AG09309 (cell line): ENCODE data around the gene CEP131.
"Not testable (repeated sequence)": the region's sequence is repeated elsewhere in the genome, so short reads cannot be mapped to it uniquely, and the experiment has no call there.

ENCODE experiments used
- DNase-seq: peaks from one replicate; pipeline ENCODE4 v3.0.0-alpha.2; 2010; ENCODE audit warnings: low read depth
- H3K4me3 ChIP-seq: 2 replicates; pipeline ENCODE4 v1.5.1; 2011; ENCODE audit warnings: mild to moderate bottlenecking, low read depth, low read length, moderate library complexity; ENCODE audit not compliant: control insufficient read depth
- TF ChIP-seq, protein P1 (sequence below): IDR thresholded peaks from 2 replicates; pipeline ENCODE4 v1.5.1; 2011; ENCODE audit warnings: mild to moderate bottlenecking, low read depth, low read length, inconsistent platforms; ENCODE audit not compliant: insufficient read depth, control insufficient read depth; ENCODE audit errors: missing control alignments

The CEP131 gene

DNA sequence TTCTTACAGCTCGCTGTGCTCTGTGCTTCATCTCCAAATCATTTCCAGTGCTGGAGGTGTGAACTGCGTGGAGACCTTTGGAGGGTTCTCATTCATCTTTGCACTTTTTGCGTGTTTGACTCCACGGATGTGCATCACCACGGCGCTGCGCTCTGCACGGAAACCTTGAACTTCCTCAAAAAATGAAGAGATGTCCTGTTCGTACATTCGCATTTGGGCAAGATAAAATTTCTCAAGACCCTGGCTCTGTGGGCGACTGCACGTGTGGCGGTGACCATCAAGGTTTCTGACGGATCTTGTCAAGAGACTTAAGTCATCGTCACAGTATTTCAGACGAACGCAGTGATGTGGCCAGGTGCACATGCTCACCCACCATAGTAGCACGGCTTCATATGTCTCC lies 67.8 kb downstream of the CEP131 start:
- no peak for DNase-seq
- TF ChIP-seq, protein P1, sequence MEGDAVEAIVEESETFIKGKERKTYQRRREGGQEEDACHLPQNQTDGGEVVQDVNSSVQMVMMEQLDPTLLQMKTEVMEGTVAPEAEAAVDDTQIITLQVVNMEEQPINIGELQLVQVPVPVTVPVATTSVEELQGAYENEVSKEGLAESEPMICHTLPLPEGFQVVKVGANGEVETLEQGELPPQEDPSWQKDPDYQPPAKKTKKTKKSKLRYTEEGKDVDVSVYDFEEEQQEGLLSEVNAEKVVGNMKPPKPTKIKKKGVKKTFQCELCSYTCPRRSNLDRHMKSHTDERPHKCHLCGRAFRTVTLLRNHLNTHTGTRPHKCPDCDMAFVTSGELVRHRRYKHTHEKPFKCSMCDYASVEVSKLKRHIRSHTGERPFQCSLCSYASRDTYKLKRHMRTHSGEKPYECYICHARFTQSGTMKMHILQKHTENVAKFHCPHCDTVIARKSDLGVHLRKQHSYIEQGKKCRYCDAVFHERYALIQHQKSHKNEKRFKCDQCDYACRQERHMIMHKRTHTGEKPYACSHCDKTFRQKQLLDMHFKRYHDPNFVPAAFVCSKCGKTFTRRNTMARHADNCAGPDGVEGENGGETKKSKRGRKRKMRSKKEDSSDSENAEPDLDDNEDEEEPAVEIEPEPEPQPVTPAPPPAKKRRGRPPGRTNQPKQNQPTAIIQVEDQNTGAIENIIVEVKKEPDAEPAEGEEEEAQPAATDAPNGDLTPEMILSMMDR = no peak
- no peak overlapping the region for H3K4me3 ChIP-seq

DNA sequence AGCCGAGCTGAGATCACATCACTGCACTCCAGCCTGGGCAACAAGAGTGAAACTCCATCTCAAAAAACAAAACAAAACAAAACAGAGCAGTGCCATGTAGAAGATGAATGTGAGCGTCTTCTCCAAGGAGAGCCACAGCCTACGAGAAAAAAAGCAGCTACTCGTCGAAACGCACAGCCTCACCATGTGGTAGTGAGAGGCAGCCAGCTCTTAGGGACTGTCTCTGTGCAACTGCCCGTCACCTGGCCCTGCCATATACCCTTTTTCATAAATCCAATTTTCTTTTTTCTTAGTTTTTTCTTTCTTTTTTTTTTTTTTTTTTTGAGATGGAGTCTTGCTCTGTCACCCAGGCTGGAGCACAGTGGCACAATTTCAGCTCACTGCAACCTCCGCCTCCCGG lies 68.7 kb downstream of the CEP131 start:
- H3K4me3 ChIP-seq, DNase-seq: not testable (repeated sequence)

DNA sequence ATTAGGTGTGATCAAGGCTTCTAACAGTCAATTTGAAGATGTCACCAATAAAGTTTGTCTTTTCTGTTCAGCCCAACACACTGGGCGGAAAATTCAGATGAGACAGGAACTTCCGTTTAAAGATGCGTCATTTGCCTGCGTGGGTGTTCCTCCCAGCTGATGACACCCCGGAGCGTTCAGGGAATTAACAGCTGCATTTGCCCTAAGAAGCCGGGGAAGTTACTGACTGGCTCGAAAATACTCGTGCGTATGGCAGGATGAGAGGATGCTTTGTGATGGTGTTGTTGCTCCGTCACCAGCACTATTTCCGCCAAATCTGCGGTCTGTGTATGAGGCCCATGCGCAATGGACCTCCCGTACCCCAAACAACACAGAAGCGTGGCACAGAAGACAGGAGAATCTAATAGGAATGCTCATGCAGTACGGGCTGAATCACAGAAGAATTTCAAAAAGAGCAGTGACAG lies 69.4 kb downstream of the CEP131 start:
- H3K4me3 ChIP-seq = no peak overlapping the region
- DNase-seq = no peak
- TF ChIP-seq, protein P1 = no peak

DNA sequence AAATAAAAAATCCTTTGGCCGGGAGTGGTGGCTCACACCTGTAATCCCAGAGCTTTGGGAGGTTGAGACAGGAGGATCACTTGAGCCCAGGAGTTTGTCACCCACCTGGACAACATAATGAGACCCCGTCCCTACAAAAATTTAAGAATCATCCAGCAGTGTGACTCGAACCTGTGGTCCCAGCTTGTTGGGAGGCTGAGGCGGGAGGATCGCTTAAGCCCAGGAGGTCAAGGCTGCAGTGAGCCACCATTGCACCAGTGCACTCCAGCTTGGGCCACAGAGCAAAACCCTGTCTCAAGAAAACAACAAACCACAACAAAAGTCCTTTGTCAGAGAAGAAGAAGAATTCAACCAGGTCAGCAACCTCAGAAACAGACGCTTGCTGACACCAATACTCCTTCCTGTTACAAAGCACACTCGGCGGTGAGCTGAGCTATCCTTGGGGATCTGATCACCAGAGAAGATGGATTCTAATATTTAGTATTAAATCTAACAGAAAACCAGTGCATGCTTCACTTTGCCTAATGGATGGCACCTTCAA lies 70.4 kb downstream of the CEP131 start:
- no peak for DNase-seq
- TF ChIP-seq, protein P1 = no peak
- H3K4me3 ChIP-seq = no peak overlapping the region

DNA sequence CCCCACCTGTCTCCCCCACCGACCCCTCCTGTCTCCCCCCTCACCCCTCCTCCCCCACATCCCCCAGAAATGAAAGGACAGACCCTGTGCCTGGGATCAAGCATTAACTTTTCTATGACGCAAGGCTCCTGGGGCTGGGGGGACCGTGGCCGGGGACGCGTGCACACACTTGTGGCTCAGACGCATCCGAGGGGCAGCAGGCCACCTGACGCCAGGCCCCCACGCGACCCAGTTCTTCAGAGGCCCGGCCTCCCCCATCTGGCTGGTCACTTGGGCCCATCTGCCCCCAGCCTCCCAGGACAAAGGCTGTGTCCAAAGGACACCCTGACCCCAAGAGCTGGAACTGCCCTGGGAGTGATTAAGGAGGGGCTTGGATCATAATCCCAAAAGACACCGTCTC lies 71.5 kb downstream of the CEP131 start:
- no peak overlapping the region for H3K4me3 ChIP-seq
- no peak for DNase-seq
- TF ChIP-seq, protein P1 = no peak

DNA sequence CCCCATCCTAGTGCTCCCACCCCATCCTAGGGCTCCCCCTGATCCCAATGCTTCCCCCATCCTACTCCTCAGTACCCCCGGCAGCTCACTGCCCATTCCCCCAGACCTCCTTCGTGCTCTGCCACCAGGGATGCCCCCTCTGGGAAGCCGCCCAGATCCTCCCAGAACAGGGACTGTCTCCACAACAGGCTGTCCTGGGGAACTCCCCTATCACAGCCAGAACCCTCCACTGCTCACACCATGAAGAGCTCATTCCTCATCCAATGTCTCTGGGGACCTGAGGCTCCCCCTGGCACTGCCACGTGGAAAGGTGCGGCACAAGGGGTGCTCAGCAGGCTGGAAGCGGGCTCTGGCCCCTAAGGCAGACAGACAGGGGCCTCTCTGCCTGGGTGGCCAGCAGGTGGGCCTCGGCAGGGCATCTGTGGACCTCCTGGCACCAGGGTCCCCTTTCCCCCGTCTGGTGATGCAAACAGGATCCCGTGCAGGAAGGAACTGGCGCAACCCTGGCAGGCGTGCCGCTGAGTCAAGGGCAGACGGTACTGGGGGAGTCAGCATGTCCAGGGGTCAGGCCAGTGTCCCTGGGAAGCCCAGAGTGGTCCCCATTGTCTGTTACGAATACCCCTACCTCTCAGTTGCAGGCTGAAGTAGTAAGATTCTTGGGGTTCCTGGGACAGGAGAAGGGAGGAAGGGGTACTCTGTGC lies 72.2 kb downstream of the CEP131 start:
- TF ChIP-seq, protein P1 = no peak
- no peak for DNase-seq
- H3K4me3 ChIP-seq = no peak overlapping the region

DNA sequence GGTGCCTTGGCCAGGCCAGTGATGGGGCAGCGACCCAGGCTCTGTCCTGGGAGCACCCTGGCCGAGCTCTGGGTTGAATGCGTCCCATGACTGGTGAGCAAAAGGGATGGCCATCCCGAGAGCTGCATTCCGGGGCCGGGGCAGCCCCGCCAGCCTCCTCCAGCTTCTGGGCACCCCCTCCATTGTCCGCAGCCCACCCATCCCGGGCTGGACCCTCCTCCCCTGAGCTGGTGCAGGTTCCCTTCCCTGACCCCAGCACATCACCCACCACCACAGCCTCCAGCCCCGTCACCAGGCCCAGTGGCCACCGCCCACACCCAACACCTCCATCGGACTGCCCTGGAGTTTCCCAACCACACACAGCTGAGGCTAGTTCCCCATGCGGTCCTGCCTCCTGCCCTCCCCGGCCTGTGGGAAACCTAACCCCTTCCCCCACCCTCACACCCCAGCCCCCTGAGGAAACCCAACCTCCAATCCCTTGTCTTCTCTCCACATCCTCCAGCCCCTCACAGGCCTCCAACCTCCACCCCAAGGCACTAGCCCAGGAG lies 73.7 kb downstream of the CEP131 start:
- DNase-seq = no peak
- no peak overlapping the region for H3K4me3 ChIP-seq
- TF ChIP-seq, protein P1 = no peak
